Stimulated activated naive CD4-positive, alpha-beta T cell treated with Interleukin-2 at 50 U/mL for 16 hours (primary cell): ENCODE results near the gene PRKCQ.
A peak's percentile ranks its signal among the peaks of the same experiment; 100 is the strongest.

Experiments used
- DNase-seq: peaks from one replicate; lab custom pipeline; 2025; lab: John Stamatoyannopoulos, UW

PRKCQ gene

GRCh38 chr10:6520138-6520537 lies 59.9 kb downstream of the PRKCQ start:
- DNase-seq: no peak

- no peak for DNase-seq
These were observed 61.2 kb downstream of the PRKCQ start for GRCh38 chr10:6518791-6519429.

GRCh38 chr10:6516929-6517284 lies 63.2 kb downstream of the PRKCQ start:
- no peak for DNase-seq

- DNase-seq: no peak
These were observed 63.7 kb downstream of the PRKCQ start for GRCh38 chr10:6516281-6516928.

- no peak for DNase-seq
These were observed 65.0 kb downstream of the PRKCQ start for GRCh38 chr10:6514844-6515780.

- DNase-seq: no peak
These were observed 65.9 kb downstream of the PRKCQ start for GRCh38 chr10:6514180-6514579.

- DNase-seq: peak; percentile 25
These were observed 66.6 kb downstream of the PRKCQ start for GRCh38 chr10:6513476-6513875.

- DNase-seq: no peak
These were observed 67.9 kb downstream of the PRKCQ start for GRCh38 chr10:6512182-6512581.

- DNase-seq: no peak
These were observed 68.7 kb downstream of the PRKCQ start for GRCh38 chr10:6511347-6511746.

- DNase-seq: peak; percentile 40
These were observed 72.8 kb downstream of the PRKCQ start for GRCh38 chr10:6507311-6507710.

- DNase-seq: no peak
These were observed 74.8 kb downstream of the PRKCQ start for GRCh38 chr10:6505300-6505699.

GRCh38 chr10:6504296-6504695 lies 75.8 kb downstream of the PRKCQ start:
- DNase-seq: no peak

GRCh38 chr10:6503171-6503570 lies 76.9 kb downstream of the PRKCQ start:
- no peak for DNase-seq

GRCh38 chr10:6501931-6502330 lies 78.1 kb downstream of the PRKCQ start:
- no peak for DNase-seq

- no peak for DNase-seq
These were observed 80.1 kb downstream of the PRKCQ start for GRCh38 chr10:6499974-6500373.

- peak; percentile 8 for DNase-seq
These were observed 81.3 kb downstream of the PRKCQ start for GRCh38 chr10:6498771-6499170.

GRCh38 chr10:6497620-6498019 lies 82.5 kb downstream of the PRKCQ start:
- no peak for DNase-seq

GRCh38 chr10:6494936-6495592 lies 85.0 kb downstream of the PRKCQ start:
- peak; percentile 27 for DNase-seq

- no peak for DNase-seq
These were observed 85.6 kb downstream of the PRKCQ start for GRCh38 chr10:6494442-6494819.

- no peak for DNase-seq
These were observed 86.3 kb downstream of the PRKCQ start for GRCh38 chr10:6493521-6494441.

- DNase-seq: no peak
These were observed 87.2 kb downstream of the PRKCQ start for GRCh38 chr10:6492896-6493295.
